Thoracic aorta (tissue), 2 donors: ENCODE measurements around the gene CHRNA7. TPM values are rescaled to one million over a fixed set of nuclear protein-coding genes. Genes with fewer than 3 reads are reported as not detected.

Experiments
- ATAC-seq: fragments of 150-250 bp; one replicate; pipeline ENCODE4 v1.8.0; 2017; ENCODE audit warnings: low read depth; ENCODE audit not compliant: insufficient number of reproducible peaks, low FRiP score
- DNase-seq: peaks from one replicate; pipeline ENCODE4 v3.0.0-alpha.2; 2020; ENCODE audit warnings: low spot score
- H3K27ac ChIP-seq, 2 donors: fragments of 200-600 bp; sonication (generic); 1 replicate in 1 of 2; 2 replicates in 1 of 2; pipeline ENCODE4 v1.5.1; 2016; ENCODE audit warnings: mild to moderate bottlenecking in 2 of 2, moderate library complexity in 2 of 2
- H3K27me3 ChIP-seq: fragments of 200-600 bp; sonication (generic); replicated peaks from 2 replicates; pipeline ENCODE4 v1.6.0; 2016; ENCODE audit warnings: mild to moderate bottlenecking; ENCODE audit not compliant: insufficient read depth
- H3K36me3 ChIP-seq: fragments of 200-600 bp; sonication (generic); one replicate; pipeline ENCODE4 v1.5.1; 2016
- H3K4me1 ChIP-seq, 2 donors: fragments of 200-600 bp; sonication (generic); 1 replicate in 1 of 2; 2 replicates in 1 of 2; pipeline versions ENCODE4 v1.5.1 to v1.6.0; 2016; ENCODE audit warnings: low read depth in 2 of 2, mild to moderate bottlenecking in 1 of 2; ENCODE audit not compliant: control insufficient read depth in 1 of 2
- H3K4me3 ChIP-seq: fragments of 200-600 bp; sonication (generic); 2 replicates; pipeline ENCODE4 v1.5.1; 2016; ENCODE audit warnings: mild to moderate bottlenecking
- H3K9me3 ChIP-seq: fragments of 200-600 bp; sonication (generic); 2 replicates; pipeline ENCODE4 v1.5.1; 2016
- total RNA-seq, 2 donors: library from RNA; depleted of rRNA; stranded (reverse); fragments of >200 nt; gene quantifications; one replicate each; pipeline versions ENCODE4 v1.1.0 to v1.2.3, GENCODE V29; 2016
- TF ChIP-seq, protein P1 (sequence below): fragments of 200-600 bp; sonication (generic); IDR thresholded peaks from one replicate; pipeline ENCODE4 v1.5.1; 2019; ENCODE audit warnings: antibody characterized with exemption

CHRNA7 gene
- total RNA-seq, 2 donors from 2014 or later, result 0.95 to 1.9 TPM

- no peak overlapping the region for H3K27ac ChIP-seq
- no peak overlapping the region for H3K4me3 ChIP-seq
- ATAC-seq (no peak), DNase-seq (no peak)
- H3K4me1 ChIP-seq, result no peaks in the 10 kb centered on the region
- TF ChIP-seq, protein P1, sequence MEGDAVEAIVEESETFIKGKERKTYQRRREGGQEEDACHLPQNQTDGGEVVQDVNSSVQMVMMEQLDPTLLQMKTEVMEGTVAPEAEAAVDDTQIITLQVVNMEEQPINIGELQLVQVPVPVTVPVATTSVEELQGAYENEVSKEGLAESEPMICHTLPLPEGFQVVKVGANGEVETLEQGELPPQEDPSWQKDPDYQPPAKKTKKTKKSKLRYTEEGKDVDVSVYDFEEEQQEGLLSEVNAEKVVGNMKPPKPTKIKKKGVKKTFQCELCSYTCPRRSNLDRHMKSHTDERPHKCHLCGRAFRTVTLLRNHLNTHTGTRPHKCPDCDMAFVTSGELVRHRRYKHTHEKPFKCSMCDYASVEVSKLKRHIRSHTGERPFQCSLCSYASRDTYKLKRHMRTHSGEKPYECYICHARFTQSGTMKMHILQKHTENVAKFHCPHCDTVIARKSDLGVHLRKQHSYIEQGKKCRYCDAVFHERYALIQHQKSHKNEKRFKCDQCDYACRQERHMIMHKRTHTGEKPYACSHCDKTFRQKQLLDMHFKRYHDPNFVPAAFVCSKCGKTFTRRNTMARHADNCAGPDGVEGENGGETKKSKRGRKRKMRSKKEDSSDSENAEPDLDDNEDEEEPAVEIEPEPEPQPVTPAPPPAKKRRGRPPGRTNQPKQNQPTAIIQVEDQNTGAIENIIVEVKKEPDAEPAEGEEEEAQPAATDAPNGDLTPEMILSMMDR, result no peak
- H3K27me3 ChIP-seq, result no peaks in the 10 kb centered on the region
- H3K9me3 ChIP-seq, result no peaks in the 10 kb centered on the region
- no peaks in the 10 kb centered on the region for H3K36me3 ChIP-seq
Observed at GRCh38 chr15:32004249-32004648, 26.1 kb upstream of the CHRNA7 start.

- no peak for DNase-seq
- no peaks in the 10 kb centered on the region for H3K27me3 ChIP-seq
Observed at GRCh38 chr15:32007355-32007960, 22.9 kb upstream of the CHRNA7 start.

DNA sequence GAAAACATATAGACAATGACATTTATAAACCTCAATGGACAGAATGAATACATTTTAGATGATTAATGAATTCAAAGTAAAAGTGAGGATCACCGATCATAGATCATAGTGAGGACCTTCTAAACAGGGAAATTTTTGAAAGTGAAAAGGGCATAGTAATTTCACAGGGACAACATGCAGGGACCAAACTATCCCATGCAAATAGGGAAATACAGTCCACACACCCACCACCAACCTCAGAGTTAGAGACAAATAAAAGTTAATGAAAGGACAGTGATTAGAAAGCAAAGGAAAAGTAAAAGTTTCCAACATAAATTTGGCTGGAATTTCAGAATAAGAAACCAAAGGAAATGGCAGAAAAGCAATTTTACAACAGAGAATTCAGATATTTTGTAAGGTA, 15.4 kb upstream of the CHRNA7 start:
- no peak overlapping the region for H3K4me3 ChIP-seq
- TF ChIP-seq, protein P1, result no peak
- DNase-seq (no peak), ATAC-seq (no peak)
- no peaks in the 10 kb centered on the region for H3K4me1 ChIP-seq
- no peaks in the 10 kb centered on the region for H3K27me3 ChIP-seq
- no peak overlapping the region for H3K27ac ChIP-seq
- no peaks in the 10 kb centered on the region for H3K36me3 ChIP-seq
- H3K9me3 ChIP-seq, result no peaks in the 10 kb centered on the region

More at GRCh38 chr15:32007355-32007960, 22.9 kb upstream of the CHRNA7 start:
- Histone ChIP-seq H3K9me3 (no peaks in the 10 kb centered on the region), H3K4me3 (no peak overlapping the region), H3K36me3 (no peaks in the 10 kb centered on the region), H3K4me1 (no peaks in the 10 kb centered on the region), H3K27ac (no peak overlapping the region)
- TF ChIP-seq, protein P1, result no peak
- ATAC-seq, result no peak

- Histone ChIP-seq H3K27ac (no peak overlapping the region), H3K4me3 (no peak overlapping the region), H3K9me3 (no peaks in the 10 kb centered on the region), H3K4me1 (no peaks in the 10 kb centered on the region), H3K36me3 (no peaks in the 10 kb centered on the region), H3K27me3 (no peaks in the 10 kb centered on the region)
- DNase-seq (no peak), ATAC-seq (no peak)
- TF ChIP-seq, protein P1, result no peak
Observed at GRCh38 chr15:32020156-32020555, 10.2 kb upstream of the CHRNA7 start.

- Histone ChIP-seq H3K27me3 (no peaks in the 10 kb centered on the region), H3K36me3 (no peaks in the 10 kb centered on the region), H3K4me1 (peaks cover 0 to 9% of the 10 kb centered on the region in 2 donors), H3K27ac (no peak overlapping the region), H3K9me3 (no peaks in the 10 kb centered on the region), H3K4me3 (peak overlapping the region; percentile 74)
- TF ChIP-seq, protein P1, result no peak
- DNase-seq, result no peak
- ATAC-seq, result no peak
Observed at GRCh38 chr15:32028921-32029320, 1.4 kb upstream of the CHRNA7 start.
